C4-2B (cell line): ENCODE results near the gene SCAF8.

ENCODE experiments used
- ZFX ChIP-seq: fragments of 450-650 bp; IDR thresholded peaks from 2 replicates; pipeline ENCODE4 v1.6.1; 2017
- TF ChIP-seq, protein P1 (sequence below): fragments of 450-650 bp; conservative IDR thresholded peaks from 2 replicates; pipeline ENCODE4 v1.5.1; 2017; ENCODE audit warnings: mild to moderate bottlenecking

DNA sequence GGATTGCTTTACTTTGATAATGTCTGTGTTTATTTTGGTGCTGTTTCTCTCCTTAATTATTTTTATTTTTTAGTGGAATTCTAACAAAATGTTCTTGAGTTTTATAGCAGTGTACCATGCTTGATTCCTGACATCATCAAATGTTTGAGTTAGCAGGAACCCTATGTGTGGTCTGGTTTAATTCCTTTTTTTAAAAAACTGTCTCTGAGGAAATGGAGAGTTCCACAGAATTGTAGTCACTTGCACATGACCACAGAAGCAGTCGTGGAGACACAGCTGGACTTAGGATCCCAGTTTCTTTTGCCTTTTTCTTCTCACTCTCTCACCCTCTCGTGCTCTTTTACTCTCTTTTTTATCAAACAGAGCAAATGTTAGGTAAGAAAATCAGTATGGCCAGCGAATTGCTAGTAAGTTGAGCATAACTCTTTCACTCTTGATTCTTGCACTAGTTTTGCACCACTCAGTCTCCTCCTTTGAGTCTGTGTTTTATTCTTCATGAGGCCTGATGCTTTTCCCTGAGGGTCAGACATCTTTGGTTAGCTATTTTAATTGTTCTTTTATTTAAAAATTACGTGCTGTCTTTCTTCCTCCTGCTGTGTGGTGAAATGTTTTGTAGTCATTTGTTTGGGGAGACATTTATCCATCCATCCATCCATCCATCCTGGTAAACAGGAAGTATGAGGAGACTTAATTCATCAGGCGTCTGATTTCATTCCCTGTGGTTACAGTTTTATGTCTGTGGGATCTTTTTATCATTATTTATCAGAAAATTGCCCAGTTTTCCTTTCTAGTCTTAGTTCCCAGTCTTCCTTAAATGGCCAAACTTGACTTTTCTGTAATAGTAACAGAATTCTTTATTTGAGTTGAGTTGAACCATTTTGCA, 83.0 kb downstream of the SCAF8 start:
- TF ChIP-seq, protein P1, sequence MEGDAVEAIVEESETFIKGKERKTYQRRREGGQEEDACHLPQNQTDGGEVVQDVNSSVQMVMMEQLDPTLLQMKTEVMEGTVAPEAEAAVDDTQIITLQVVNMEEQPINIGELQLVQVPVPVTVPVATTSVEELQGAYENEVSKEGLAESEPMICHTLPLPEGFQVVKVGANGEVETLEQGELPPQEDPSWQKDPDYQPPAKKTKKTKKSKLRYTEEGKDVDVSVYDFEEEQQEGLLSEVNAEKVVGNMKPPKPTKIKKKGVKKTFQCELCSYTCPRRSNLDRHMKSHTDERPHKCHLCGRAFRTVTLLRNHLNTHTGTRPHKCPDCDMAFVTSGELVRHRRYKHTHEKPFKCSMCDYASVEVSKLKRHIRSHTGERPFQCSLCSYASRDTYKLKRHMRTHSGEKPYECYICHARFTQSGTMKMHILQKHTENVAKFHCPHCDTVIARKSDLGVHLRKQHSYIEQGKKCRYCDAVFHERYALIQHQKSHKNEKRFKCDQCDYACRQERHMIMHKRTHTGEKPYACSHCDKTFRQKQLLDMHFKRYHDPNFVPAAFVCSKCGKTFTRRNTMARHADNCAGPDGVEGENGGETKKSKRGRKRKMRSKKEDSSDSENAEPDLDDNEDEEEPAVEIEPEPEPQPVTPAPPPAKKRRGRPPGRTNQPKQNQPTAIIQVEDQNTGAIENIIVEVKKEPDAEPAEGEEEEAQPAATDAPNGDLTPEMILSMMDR: no peak
- no peak for TF ChIP-seq ZFX
